ENCODE measurements around the gene ATRNL1.

ATRNL1 gene

DNA sequence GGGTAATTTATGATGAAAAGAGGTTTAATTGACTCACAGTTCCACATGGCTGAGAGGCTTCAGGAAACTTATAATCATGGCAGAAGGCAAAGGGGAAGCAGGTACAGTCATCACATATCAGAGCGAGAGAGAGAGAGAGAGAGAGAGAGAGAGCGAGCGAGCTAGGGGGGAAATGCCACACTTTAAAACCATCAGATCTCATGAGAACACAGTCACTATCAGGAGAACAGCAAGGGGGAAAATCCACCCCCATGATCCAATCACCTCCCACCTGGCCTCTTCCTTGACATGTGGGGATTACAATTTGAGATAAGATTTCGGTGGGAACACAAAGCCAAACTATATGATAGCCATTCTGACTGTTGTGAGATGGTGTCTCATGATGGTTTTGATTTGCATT, 603.6 kb downstream of the ATRNL1 start:
- no peak for TF ChIP-seq CTCF (IDR thresholded peaks at IDR 0.05; ENCODE audit: borderline replicate concordance, control extremely low read depth, extremely low read depth, insufficient read depth, missing control alignments)
- DNase-seq (ENCODE audit: low spot score) = no peak
- in situ Hi-C loops (cut with MboI; ENCODE audit: low sequenced_read_pairs, unreplicated experiment) = no loop called here

DNA sequence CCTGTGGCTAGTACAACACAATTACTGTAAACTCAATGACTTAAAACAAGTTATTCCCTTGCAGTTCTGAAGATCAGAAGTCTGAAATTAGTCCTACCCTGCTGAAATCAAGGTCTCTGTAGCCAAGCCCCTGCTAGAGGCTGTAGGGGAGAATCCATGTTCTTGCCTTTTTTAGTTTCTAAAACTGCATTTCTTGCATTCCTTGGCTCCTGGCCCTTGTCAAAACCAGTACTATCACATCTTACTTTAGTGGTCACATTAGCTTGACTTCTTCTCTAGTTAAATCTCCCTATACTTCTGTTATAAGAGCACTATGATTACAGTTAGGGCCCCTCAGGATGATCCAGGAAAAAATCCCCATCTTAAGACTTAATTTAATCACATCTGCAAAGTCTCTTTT, 612.9 kb downstream of the ATRNL1 start:
- TF ChIP-seq CTCF (IDR thresholded peaks at IDR 0.05; ENCODE audit: borderline replicate concordance, control extremely low read depth, extremely low read depth, insufficient read depth, missing control alignments) = no peak
- in situ Hi-C loops (cut with MboI; ENCODE audit: low sequenced_read_pairs, unreplicated experiment) = no loop called here
- no peak for DNase-seq (ENCODE audit: low spot score)

DNA sequence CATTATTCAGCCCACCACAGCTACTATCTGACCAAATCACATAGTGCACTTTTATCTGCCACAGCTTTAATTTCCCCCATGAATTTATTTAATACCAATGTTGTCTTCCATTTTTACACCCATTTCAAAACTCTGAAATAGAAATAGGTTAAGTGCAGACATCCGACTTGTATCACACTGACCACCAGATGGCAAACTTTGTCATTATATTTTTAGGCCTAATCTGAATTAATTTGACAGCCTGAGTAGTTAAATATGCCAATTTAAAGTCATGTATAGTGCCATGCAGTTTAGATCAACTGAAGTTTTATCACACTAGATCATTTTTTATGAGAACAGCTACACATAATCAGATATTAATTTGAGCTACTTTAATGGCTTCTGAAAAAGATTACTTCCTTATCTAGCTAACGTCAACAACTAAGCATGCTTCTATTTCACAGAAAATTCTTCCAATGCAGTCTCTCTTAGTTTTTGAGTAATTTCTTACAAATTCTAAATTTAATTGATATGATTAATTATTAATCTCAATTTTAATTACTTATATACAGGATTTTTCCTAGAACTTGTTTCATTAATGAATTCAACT, 613.4 kb downstream of the ATRNL1 start:
- no peak for DNase-seq (ENCODE audit: low spot score)
- no peak for TF ChIP-seq CTCF (IDR thresholded peaks at IDR 0.05; ENCODE audit: borderline replicate concordance, control extremely low read depth, extremely low read depth, insufficient read depth, missing control alignments)
- in situ Hi-C loops (cut with MboI; ENCODE audit: low sequenced_read_pairs, unreplicated experiment) = no loop called here

GRCh38 chr10:115710136-115710535, 617.0 kb downstream of the ATRNL1 start:
- in situ Hi-C loops (cut with MboI; ENCODE audit: low sequenced_read_pairs, unreplicated experiment) = no loop called here
- TF ChIP-seq CTCF (IDR thresholded peaks at IDR 0.05; ENCODE audit: borderline replicate concordance, control extremely low read depth, extremely low read depth, insufficient read depth, missing control alignments) = no peak
- no peak for DNase-seq (ENCODE audit: low spot score)

DNA sequence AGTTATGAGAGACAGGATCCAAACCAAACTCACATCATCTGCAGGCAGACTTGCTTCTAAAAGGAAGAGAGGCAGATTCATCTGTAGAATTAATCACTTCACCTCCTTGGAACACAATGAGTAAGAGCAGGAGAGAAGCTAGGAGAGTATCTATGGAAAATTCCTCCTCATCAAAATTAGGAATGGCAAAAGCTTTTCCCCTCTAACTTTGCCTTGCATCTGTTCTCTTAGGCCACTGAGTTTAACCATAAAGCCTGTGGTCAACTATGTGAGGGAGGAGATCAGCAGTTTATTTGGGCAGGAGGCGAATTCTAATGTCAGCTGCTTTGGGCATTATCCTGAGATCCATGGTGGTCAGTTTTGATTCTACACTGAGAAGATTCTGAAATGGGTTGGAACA, 618.1 kb downstream of the ATRNL1 start:
- no peak for DNase-seq (ENCODE audit: low spot score)
- TF ChIP-seq CTCF (IDR thresholded peaks at IDR 0.05; ENCODE audit: borderline replicate concordance, control extremely low read depth, extremely low read depth, insufficient read depth, missing control alignments) = no peak
- in situ Hi-C loops (cut with MboI; ENCODE audit: low sequenced_read_pairs, unreplicated experiment) = no loop called here

GRCh38 chr10:115720121-115720520, 627.0 kb downstream of the ATRNL1 start:
- in situ Hi-C loops (cut with MboI; ENCODE audit: low sequenced_read_pairs, unreplicated experiment) = no loop called here
- TF ChIP-seq CTCF (IDR thresholded peaks at IDR 0.05; ENCODE audit: borderline replicate concordance, control extremely low read depth, extremely low read depth, insufficient read depth, missing control alignments) = no peak
- no peak for DNase-seq (ENCODE audit: low spot score)

- no peak for DNase-seq (ENCODE audit: low spot score)
- in situ Hi-C loops (cut with MboI; ENCODE audit: low sequenced_read_pairs, unreplicated experiment) = no loop called here
Measured at GRCh38 chr10:115727129-115727528, 634.0 kb downstream of the ATRNL1 start.

More at GRCh38 chr10:115727129-115727528, 634.0 kb downstream of the ATRNL1 start:
- no peak for TF ChIP-seq CTCF (IDR thresholded peaks at IDR 0.05; ENCODE audit: borderline replicate concordance, control extremely low read depth, extremely low read depth, insufficient read depth, missing control alignments)
